ENCODE measurements around the gene FBXL17. TPM values are rescaled to one million over a fixed set of nuclear protein-coding genes. Genes with fewer than 3 reads are reported as not detected.
"Not testable (repeated sequence)": the region's sequence is repeated elsewhere in the genome, so short reads cannot be mapped to it uniquely, and the experiment has no call there.

The FBXL17 gene
- total RNA-seq, 1 donor from 2014 or later: 8.2 TPM

DNA sequence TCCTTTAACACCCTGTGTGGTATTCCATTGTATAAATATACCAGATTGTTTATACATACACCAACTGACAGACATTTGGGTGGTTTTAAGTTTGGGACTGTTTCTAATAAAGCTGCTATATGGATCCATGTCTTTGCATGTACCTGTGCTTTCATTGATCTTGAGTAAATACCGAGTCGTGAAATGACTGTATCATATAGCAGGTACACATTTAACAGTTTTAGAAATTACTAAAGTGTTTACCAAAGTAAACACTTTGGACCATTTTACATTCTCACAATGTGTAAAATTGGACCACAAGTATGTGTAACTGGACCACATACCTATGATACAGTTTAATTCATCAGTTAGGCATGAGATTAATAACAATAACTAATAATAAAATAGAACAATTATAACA, 175.2 kb downstream of the FBXL17 start:
- H3K4me3 Mint-ChIP-seq: no peak overlapping the region
- DNase-seq (ENCODE audit: low spot score): no peak
- intact Hi-C loops (cut with micrococcal nuclease): no loop called here
- no peak overlapping the region for H3K27ac Mint-ChIP-seq
- no peaks in the 10 kb centered on the region for H3K27me3 Mint-ChIP-seq (ENCODE audit: insufficient read depth)
- H3K36me3 Mint-ChIP-seq (ENCODE audit: low read depth): no peaks in the 10 kb centered on the region
- H3K9me3 Mint-ChIP-seq: no peaks in the 10 kb centered on the region
- H3K4me1 Mint-ChIP-seq (ENCODE audit: low read depth): no peaks in the 10 kb centered on the region

DNA sequence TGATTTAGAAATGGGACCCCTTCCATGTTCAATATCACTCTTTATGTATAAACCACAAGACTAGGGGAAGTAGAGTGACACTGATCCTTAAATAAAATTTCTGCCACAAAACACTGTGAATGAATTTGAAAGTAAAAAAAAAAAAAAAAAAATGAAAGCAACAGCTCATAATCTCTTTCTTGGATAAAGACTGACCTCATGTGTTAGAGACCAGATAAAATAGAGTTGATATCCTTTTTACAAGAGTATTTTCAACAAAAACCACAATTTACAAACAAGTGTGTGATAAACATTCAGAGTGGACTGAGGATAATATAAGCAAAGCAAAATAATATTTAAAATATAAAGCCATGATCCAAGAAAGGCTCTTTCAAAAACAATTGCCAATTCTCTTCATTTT, 180.2 kb downstream of the FBXL17 start:
- H3K36me3 Mint-ChIP-seq (ENCODE audit: low read depth): no peaks in the 10 kb centered on the region
- DNase-seq (ENCODE audit: low spot score): no peak
- intact Hi-C loops (cut with micrococcal nuclease): no loop called here
- H3K27ac Mint-ChIP-seq: no peak overlapping the region
- no peaks in the 10 kb centered on the region for H3K4me1 Mint-ChIP-seq (ENCODE audit: low read depth)
- no peak overlapping the region for H3K4me3 Mint-ChIP-seq
- H3K27me3 Mint-ChIP-seq (ENCODE audit: insufficient read depth): no peaks in the 10 kb centered on the region
- H3K9me3 Mint-ChIP-seq: no peaks in the 10 kb centered on the region

DNA sequence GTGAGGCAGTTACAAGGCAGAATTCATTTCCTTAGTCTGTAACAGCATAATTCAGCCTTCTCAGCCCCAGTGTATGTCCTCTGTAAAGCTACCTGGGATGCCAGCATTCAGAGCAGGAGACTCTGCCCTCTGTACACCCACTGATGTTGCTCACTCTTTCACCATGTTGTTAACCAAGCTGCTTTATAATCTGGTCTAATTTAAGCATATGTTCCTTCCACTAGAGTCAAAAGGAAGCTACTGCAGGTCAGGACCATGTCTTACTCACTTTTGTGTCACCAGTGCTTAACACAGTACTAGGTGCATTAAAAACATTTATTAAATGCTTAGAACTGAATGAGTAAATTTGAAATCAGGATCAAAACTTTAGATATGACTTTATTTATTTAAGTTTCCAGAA, 185.6 kb downstream of the FBXL17 start:
- Mint-ChIP-seq H3K27me3 (ENCODE audit: insufficient read depth) (no peaks in the 10 kb centered on the region), H3K4me1 (ENCODE audit: low read depth) (no peaks in the 10 kb centered on the region), H3K27ac (no peak overlapping the region), H3K4me3 (no peak overlapping the region), H3K36me3 (ENCODE audit: low read depth) (no peaks in the 10 kb centered on the region), H3K9me3 (no peaks in the 10 kb centered on the region)
- intact Hi-C loops (cut with micrococcal nuclease): no loop called here
- no peak for DNase-seq (ENCODE audit: low spot score)

DNA sequence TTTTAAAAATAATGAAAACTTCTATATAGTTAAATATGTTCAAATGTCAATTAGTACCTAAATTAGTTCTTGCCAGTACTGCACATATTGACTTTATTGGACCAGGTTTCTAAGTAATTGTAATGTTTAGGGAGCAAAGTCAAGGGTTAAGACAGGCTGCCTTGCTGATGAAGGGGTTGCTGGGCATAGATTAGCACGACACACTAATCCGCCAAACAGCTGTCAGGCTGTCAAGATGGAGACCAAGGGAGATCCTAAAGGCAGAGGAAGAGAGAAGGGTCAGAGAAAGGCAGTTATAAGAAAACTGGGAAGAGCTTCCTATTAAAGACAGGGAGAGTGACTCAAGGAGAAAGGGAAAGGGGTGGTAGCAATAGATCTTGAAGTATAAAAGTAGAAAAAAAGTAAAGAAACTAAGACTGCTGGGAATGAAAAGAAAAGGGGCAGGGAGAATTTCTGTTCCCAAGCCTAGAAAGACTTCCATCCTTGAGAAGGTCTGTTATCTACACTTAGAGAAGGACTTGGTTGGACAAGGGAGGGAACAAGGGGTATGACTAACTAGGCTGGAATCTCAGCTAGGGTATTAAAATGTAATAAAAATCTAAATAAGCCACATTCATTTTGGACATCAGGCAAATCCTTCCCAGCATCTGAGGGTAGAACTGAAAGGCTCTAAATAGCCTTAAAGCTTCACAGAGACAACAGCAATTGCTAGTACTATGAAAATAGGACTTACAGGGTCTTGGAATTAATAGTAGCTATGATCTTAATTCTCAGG, 188.7 kb downstream of the FBXL17 start:
- no peak overlapping the region for H3K27ac Mint-ChIP-seq

DNA sequence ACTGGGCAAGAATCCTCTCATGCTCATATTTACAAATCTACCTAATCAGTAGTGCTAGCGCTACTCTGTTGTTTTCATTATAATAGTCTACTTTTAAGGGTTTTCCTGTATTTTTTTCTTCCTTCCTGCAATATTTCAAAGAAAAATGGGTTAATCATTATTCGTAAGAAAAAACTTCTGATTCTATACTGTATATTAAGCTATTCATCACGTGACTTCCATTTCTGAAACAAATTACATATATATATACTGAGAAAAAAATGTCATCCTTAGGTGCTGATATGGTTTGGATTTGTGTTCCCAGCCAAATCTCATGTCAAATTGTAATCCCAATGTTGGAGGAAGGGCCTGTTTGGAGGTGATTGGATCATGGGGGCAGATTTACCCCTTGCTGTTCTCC, 197.0 kb downstream of the FBXL17 start:
- Mint-ChIP-seq H3K27ac (no peak overlapping the region), H3K36me3 (ENCODE audit: low read depth) (peaks cover 2% of the 10 kb centered on the region), H3K4me1 (ENCODE audit: low read depth) (no peaks in the 10 kb centered on the region), H3K9me3 (no peaks in the 10 kb centered on the region), H3K4me3 (no peak overlapping the region), H3K27me3 (ENCODE audit: insufficient read depth) (no peaks in the 10 kb centered on the region)
- no peak for DNase-seq (ENCODE audit: low spot score)
- intact Hi-C loops (cut with micrococcal nuclease): no loop called here

More for the DNA sequence above, 188.7 kb downstream of the FBXL17 start:
- no peaks in the 10 kb centered on the region for H3K4me1 Mint-ChIP-seq (ENCODE audit: low read depth)
- H3K27me3 Mint-ChIP-seq (ENCODE audit: insufficient read depth): no peaks in the 10 kb centered on the region
- H3K36me3 Mint-ChIP-seq (ENCODE audit: low read depth): no peaks in the 10 kb centered on the region
- DNase-seq (ENCODE audit: low spot score): no peak
- intact Hi-C loops (cut with micrococcal nuclease): no loop called here
- no peaks in the 10 kb centered on the region for H3K9me3 Mint-ChIP-seq
- H3K4me3 Mint-ChIP-seq: no peak overlapping the region

DNA sequence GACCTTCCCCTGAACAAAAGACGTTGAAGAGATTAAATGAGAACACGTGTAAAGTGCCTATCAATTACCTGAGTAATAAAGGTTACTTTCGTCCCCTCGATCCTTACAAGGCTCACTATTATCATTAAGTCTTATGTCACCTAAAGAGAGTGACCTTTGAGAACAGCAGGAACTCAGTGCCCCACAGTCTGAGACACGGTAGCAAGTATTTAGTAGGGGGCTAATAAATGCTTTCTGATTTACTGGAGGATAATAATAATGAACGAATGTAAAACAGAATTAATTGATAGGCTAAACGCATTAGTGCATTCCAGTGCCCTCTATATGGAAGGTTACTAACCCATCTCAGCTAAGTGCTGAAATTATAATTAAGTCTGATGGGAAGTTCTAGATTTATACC, 199.9 kb downstream of the FBXL17 start:
- DNase-seq (ENCODE audit: low spot score): no peak
- peaks cover 2% of the 10 kb centered on the region for H3K36me3 Mint-ChIP-seq (ENCODE audit: low read depth)
- H3K4me3 Mint-ChIP-seq: no peak overlapping the region
- H3K27ac Mint-ChIP-seq: no peak overlapping the region
- H3K27me3 Mint-ChIP-seq (ENCODE audit: insufficient read depth): no peaks in the 10 kb centered on the region
- H3K4me1 Mint-ChIP-seq (ENCODE audit: low read depth): no peaks in the 10 kb centered on the region
- no peaks in the 10 kb centered on the region for H3K9me3 Mint-ChIP-seq
- intact Hi-C loops (cut with micrococcal nuclease): no loop called here

DNA sequence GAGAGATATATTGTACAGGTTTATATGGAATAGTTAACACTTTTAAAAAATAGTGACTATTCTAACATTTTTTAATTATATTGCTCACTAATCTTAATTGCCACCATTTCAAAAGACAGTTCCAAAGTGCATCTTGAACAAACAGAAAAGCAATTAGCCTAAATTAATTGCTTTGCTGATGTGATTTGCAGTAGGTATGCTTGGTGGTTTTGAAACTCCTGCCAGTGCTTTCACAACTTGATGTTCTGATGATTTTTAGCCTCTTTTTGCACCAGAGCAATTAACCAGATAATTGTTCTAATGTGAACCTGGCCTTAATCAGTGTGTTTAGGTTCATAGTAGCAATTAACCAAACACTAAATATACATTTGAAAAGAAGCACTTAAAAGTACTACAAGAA, 207.6 kb downstream of the FBXL17 start:
- Mint-ChIP-seq H3K27ac (no peak overlapping the region), H3K4me1 (ENCODE audit: low read depth) (no peaks in the 10 kb centered on the region), H3K4me3 (no peak overlapping the region), H3K36me3 (ENCODE audit: low read depth) (no peaks in the 10 kb centered on the region), H3K27me3 (ENCODE audit: insufficient read depth) (no peaks in the 10 kb centered on the region), H3K9me3 (no peaks in the 10 kb centered on the region)
- DNase-seq (ENCODE audit: low spot score): no peak
- intact Hi-C loops (cut with micrococcal nuclease): no loop called here

DNA sequence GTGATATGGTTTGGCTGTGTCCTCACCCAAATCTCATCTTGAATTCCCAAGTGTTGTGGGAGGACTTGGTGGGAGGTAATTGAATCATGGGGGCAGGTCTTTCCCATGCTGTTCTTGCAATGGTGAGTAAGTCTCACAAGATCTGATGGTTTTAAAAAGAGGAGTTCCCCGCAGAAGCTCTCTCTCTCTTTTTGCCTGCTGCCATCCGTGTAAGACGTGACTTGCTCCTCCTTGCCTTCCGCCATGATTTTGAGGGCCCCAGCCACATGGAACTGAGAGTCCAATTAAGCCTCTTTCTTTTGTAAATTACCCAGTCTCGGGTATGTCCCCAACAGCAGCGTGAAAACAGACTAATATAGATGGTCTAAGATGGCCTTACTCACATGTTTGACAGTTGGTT, 210.1 kb downstream of the FBXL17 start:
- no peak for DNase-seq (ENCODE audit: low spot score)
- Mint-ChIP-seq H3K36me3 (ENCODE audit: low read depth) (no peaks in the 10 kb centered on the region), H3K9me3 (no peaks in the 10 kb centered on the region), H3K4me1 (ENCODE audit: low read depth) (no peaks in the 10 kb centered on the region), H3K27me3 (ENCODE audit: insufficient read depth) (no peaks in the 10 kb centered on the region), H3K4me3 (no peak overlapping the region), H3K27ac (no peak overlapping the region)
- intact Hi-C loops (cut with micrococcal nuclease): no loop called here

DNA sequence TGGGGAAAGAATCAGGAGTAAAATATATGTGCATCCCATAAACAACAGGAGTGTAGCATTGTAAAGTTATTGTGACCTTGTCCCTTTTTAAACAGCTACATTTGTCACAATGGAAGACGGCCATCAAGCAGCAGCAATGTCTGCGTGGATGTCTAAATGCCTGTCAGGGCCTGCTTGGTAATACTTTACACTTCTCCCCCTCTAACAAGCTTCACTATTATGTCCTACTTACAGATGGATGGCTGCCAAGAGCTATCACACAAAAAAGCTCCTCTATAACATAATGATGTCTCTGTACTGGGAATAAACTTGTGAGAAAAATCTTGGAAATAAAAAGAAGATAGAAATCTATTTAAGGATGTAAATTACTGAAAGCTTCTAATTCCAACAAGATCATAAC, 213.0 kb downstream of the FBXL17 start:
- H3K4me1 Mint-ChIP-seq (ENCODE audit: low read depth): no peaks in the 10 kb centered on the region
- H3K27me3 Mint-ChIP-seq (ENCODE audit: insufficient read depth): no peaks in the 10 kb centered on the region
- no peaks in the 10 kb centered on the region for H3K9me3 Mint-ChIP-seq
- H3K36me3 Mint-ChIP-seq (ENCODE audit: low read depth): no peaks in the 10 kb centered on the region
- DNase-seq (ENCODE audit: low spot score): no peak
- intact Hi-C loops (cut with micrococcal nuclease): no loop called here
- H3K4me3 Mint-ChIP-seq: no peak overlapping the region
- H3K27ac Mint-ChIP-seq: no peak overlapping the region

DNA sequence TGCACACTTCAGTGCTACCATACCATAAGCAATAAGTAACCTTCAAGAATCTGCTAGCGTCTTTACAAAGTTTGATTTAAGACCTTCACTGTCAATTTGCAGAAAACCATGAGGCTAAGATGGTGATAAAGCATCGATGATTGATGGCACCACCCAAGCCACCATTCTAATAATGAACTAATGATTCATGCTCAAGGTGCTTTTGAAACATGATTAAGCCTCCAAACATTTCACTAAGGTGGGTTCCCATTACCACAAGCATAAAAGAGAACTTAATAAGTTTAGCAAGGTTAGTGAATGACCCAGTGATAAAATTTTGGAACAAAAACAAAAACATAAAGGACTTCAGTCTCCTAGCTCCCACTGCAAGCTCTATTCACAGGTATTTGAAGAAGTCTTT, 214.7 kb downstream of the FBXL17 start:
- intact Hi-C loops (cut with micrococcal nuclease): no loop called here
- no peak for DNase-seq (ENCODE audit: low spot score)
- Mint-ChIP-seq H3K9me3 (no peaks in the 10 kb centered on the region), H3K4me3 (no peak overlapping the region), H3K36me3 (ENCODE audit: low read depth) (no peaks in the 10 kb centered on the region), H3K4me1 (ENCODE audit: low read depth) (no peaks in the 10 kb centered on the region), H3K27ac (no peak overlapping the region), H3K27me3 (ENCODE audit: insufficient read depth) (no peaks in the 10 kb centered on the region)

DNA sequence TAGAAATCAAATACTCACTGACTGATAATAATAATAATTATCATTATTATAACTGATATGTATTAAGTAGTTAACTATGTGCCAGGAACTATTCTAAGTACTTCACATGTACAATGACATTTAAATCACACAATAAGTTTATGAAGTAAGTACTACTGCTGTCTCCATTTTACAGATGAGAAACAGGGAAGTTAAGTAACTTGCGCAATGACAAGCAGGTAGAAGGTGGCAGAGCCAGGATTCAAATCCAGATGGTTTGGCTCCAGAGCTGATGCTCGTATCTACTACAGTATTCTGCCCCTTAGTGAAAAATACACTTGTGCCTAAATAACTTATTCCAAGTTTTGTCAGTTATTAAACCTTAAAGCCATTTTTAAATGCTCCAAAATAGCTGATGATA, 217.3 kb downstream of the FBXL17 start:
- H3K4me3 Mint-ChIP-seq: no peak overlapping the region
- no peaks in the 10 kb centered on the region for H3K4me1 Mint-ChIP-seq (ENCODE audit: low read depth)
- H3K27me3 Mint-ChIP-seq (ENCODE audit: insufficient read depth): no peaks in the 10 kb centered on the region
- H3K27ac Mint-ChIP-seq: no peak overlapping the region
- intact Hi-C loops (cut with micrococcal nuclease): no loop called here
- no peak for DNase-seq (ENCODE audit: low spot score)
- no peaks in the 10 kb centered on the region for H3K9me3 Mint-ChIP-seq
- H3K36me3 Mint-ChIP-seq (ENCODE audit: low read depth): no peaks in the 10 kb centered on the region

DNA sequence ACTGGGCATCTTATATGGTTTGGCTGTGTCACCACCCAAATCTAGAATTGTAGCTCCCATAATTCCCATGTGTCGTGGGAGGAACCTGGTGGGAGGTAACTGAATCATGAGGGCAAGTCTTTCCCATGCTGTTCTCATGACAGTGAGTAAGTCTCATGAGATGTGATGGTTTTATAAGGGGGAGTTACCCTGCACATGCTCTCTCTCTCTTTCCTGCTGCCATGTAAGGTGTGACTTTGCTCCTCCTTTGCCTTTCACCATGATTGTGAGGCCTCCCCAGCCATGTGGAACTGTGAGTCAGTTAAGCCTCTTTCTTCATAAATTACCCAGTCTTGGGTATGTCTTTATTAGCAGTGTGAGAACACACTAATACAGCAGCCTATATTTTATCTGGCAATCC, 229.0 kb downstream of the FBXL17 start:
- H3K4me3 Mint-ChIP-seq; H3K36me3 Mint-ChIP-seq (ENCODE audit: low read depth); H3K27me3 Mint-ChIP-seq (ENCODE audit: insufficient read depth); H3K4me1 Mint-ChIP-seq (ENCODE audit: low read depth); DNase-seq (ENCODE audit: low spot score); H3K9me3 Mint-ChIP-seq; H3K27ac Mint-ChIP-seq; intact Hi-C loops (cut with micrococcal nuclease): not testable (repeated sequence)

DNA sequence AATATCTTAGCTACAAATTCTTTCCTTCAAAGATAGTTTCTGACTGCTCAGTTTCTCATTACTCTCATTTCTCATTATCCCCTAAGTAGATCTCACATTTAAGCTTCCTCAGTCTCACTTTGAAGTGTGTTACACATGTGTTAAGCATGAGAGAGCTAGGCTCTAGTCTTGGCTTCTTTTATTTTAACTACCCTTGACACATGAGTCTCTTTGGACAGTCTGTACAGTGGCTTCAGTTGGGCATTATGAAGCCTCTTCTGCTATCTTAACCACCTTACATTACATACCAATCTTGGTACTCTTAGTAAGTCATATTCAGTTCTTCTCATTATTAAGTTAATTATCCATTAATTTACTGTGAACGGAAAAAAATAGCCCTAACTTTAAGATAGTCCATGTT, 232.5 kb downstream of the FBXL17 start:
- Mint-ChIP-seq H3K36me3 (ENCODE audit: low read depth) (peaks cover 2% of the 10 kb centered on the region), H3K4me3 (no peak overlapping the region), H3K27me3 (ENCODE audit: insufficient read depth) (no peaks in the 10 kb centered on the region), H3K27ac (no peak overlapping the region), H3K4me1 (ENCODE audit: low read depth) (peaks cover 5% of the 10 kb centered on the region), H3K9me3 (peaks cover 4% of the 10 kb centered on the region)
- intact Hi-C loops (cut with micrococcal nuclease): loop anchor here (5.0 kb wide), 1 partner anchor 198 kb away; no protein-coding TSS in a partner anchor
- DNase-seq (ENCODE audit: low spot score): no peak

DNA sequence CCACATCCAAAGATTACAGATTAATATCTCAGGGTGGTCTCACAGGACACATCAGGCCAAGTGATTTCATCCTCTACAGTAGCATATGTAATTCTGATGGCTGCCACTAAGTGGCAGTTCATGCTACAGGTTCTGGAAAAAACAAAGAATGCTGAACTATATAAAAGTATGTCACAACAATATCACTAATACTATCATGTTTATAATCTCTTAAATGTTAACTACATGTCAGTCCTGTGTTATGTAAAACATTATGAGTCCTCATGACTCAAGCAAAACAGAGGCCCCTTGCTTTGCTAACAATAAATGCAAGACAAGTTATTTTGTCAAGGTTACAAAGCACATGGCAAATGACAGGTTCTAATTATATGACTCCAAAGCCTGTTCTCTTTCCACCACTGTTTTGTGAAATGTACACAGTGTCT, 233.2 kb downstream of the FBXL17 start:
- no peaks in the 10 kb centered on the region for H3K27me3 Mint-ChIP-seq (ENCODE audit: insufficient read depth)
- intact Hi-C loops (cut with micrococcal nuclease): loop anchor here (5.0 kb wide), 1 partner anchor 199 kb away; no protein-coding TSS in a partner anchor
- peaks cover 4% of the 10 kb centered on the region for H3K9me3 Mint-ChIP-seq
- no peaks in the 10 kb centered on the region for H3K36me3 Mint-ChIP-seq (ENCODE audit: low read depth)
- DNase-seq (ENCODE audit: low spot score): no peak
- peaks cover 5% of the 10 kb centered on the region for H3K4me1 Mint-ChIP-seq (ENCODE audit: low read depth)
- no peak overlapping the region for H3K4me3 Mint-ChIP-seq
- H3K27ac Mint-ChIP-seq: no peak overlapping the region
